Activated CD4-positive, CD25-positive, alpha-beta regulatory T cell treated with anti-CD3 and anti-CD28 coated beads, Interleukin-2, amount 50 U/mL, for 72 hours (primary cell): ENCODE measurements around the gene AKT1.
"Not testable (repeated sequence)": the region's sequence is repeated elsewhere in the genome, so short reads cannot be mapped to it uniquely, and the experiment has no call there.

Experiments used
- DNase-seq: peaks from one replicate; pipeline ENCODE4 v3.0.0; 2021

AKT1 gene

GRCh38 chr14:104818714-104819161, 23.2 kb upstream of the AKT1 start:
- no peak for DNase-seq

- no peak for DNase-seq
These were observed 22.6 kb upstream of the AKT1 start for GRCh38 chr14:104817930-104818713.

- no peak for DNase-seq
These were observed 21.0 kb upstream of the AKT1 start for GRCh38 chr14:104816616-104816884.

- DNase-seq, result not testable (repeated sequence)
These were observed 19.2 kb upstream of the AKT1 start for GRCh38 chr14:104814701-104815100.

GRCh38 chr14:104813286-104813685, 17.7 kb upstream of the AKT1 start:
- no peak for DNase-seq

DNA sequence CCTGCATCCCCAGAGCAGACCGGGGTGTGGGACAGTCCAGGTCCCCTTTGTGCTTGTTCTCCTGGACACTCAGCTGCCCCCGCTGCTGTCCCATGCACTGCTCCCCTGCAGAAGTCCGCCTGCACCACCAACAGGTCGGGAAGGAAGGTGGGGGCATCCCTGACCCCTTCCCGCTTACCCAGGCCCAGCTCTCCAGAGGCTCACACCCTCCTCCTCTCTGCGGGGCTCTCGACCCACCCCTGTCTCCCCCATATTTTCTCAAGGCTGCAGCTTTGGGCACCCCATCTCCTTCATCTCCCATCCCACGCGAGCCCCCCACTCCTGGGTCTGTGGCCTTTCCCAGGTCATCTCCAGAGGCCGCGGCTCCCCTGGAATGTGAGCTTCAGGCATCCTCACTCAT, 14.8 kb upstream of the AKT1 start:
- DNase-seq, result no peak

- no peak for DNase-seq
These were observed 12.9 kb upstream of the AKT1 start for GRCh38 chr14:104808456-104808855.

- DNase-seq, result no peak
These were observed 11.3 kb upstream of the AKT1 start for GRCh38 chr14:104806625-104807465.

DNA sequence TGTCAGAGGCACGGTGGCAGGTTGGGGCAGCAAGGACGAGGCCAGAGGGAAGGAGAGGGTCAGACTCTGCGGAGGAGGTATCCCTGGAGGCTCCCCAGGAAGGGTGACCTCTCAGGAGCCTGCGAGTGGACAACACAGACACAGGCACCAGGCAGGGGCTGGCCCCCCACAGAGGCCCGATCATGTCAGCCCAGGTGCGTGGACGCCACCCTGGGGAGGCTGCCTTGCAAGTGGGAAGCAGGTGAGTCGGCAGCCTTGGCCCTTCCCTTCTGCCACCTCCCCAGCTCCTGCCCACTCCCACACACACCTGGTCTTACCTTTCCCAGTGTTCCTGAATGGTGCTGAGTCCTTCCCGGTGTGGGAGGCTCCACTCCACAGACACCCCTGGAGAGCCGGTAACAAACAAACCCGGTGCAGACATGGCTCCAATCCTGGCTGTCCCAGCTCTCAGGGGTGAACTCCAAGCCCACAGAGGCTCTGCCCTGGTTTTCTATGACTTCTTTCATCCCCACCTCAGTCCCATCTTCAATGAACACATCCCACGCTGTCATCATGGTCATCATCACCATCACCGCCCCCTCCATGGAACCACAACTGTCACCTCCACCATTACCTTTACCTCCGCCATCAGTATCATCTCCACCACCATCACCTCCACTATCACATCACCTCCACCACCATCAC, 10.5 kb upstream of the AKT1 start:
- no peak for DNase-seq

DNA sequence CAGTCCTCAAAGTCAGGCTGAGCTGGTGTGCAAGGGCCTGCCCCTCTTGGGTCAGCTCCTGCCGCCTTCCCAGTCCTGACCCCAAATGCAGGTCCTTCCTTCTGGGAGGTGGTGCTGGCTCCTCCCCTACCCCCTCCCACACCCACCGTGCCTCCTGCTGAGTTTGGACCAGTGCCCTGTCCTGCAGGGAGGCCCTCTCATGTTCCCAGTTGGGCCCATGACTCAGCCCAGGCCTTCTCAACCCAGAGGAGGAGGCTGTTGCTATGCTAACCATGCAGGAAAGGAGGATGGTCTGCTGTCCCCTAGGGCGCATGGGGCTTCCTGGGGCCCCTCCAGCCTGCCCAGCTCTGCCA, 9.8 kb upstream of the AKT1 start:
- no peak for DNase-seq

DNA sequence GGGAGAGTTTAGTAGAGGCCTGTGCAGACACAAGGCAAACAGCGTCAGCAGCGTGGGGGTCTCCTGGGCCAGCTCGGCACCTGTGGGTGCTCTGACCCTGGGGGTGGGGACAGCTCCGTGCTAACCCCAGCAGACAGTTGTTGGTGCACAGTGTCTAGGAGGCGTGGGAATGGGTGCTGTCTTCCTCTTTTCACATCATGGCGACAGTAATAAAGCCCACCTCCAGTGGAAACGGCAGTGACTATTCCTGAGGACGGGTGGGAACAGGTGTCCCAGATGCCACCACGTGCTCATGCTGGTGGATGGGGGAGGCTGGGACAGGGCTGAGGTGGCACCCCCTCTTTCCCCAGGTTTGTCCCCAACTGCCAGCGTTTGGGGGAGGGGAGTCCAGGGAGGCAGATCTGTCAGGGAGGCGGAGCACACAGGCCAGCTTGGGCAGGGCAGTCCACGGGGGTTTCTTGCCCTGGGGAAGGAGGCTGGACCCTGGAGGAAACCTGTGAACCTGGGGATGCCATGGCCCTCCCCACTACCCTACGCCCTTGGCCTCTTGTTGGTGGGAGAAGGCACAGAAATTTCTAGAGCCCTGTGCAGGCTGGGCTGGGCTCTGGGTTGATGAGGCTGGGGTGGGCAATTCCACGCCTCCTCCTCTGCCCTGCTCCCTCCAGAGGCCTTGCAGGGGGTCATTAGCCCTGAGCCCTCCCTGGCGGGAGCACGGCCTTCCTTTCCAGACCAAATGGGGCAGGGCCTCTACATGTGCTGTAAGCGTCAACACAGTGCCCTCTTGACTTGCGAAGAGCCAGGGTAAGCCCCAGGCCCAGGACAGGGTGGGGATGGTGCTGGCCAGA, 9.2 kb upstream of the AKT1 start:
- DNase-seq, result no peak

DNA sequence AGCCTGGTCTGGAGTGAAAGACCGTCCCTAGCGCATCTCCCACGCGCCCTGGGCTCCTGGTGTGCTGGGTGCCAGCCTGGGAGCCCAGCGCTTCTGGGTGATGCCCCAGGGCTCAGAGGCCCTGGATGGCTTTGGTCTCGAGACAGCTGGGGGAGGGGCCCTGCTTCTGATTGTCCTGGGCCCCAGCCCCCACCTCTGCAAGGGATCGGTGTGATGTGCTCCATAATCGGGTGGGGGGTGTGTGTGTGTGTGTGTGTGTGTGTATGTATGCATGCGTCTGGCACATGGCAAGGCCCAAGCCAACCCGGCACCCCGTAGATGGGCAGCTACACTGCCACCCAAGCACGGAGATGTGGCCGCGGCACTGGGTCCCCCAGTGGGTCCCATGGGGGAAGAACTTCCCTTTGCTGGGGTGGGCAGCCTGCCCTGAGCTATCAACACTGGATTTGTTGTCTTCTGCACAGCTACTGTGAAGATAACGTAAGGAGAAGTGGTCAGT, 8.4 kb upstream of the AKT1 start:
- DNase-seq, result no peak

DNA sequence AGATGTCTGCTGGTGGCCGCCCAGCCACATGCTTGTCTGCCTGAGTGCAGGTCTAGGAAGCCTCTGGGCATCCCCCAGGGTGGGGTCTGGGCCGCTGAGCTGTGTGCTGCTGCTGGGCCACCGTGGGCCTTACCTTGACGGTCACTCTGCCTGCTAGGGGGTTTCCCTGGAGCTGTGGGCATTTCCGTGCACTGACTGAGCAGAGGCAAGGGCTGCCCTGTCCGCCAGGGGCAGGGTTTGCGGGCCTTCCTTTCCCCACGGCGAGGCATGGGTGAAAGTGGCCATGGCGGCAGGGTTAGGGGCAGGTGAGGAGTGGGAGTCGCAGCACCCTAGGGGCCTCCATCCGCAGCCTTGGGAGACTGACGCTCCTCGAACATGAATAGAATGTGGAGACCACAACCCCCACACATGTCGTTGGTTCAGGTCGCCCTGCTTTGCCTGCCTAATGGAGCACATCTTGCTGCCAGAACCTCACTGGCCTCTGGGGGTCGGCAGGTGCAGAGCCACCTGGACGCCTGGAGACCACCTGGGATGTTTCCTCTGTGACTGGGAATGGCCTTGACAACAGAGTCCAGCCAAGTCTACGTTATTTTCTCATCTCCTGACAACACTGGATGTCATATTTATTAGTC, 7.8 kb upstream of the AKT1 start:
- DNase-seq, result no peak

GRCh38 chr14:104802394-104803184, 7.0 kb upstream of the AKT1 start:
- DNase-seq, result no peak

DNA sequence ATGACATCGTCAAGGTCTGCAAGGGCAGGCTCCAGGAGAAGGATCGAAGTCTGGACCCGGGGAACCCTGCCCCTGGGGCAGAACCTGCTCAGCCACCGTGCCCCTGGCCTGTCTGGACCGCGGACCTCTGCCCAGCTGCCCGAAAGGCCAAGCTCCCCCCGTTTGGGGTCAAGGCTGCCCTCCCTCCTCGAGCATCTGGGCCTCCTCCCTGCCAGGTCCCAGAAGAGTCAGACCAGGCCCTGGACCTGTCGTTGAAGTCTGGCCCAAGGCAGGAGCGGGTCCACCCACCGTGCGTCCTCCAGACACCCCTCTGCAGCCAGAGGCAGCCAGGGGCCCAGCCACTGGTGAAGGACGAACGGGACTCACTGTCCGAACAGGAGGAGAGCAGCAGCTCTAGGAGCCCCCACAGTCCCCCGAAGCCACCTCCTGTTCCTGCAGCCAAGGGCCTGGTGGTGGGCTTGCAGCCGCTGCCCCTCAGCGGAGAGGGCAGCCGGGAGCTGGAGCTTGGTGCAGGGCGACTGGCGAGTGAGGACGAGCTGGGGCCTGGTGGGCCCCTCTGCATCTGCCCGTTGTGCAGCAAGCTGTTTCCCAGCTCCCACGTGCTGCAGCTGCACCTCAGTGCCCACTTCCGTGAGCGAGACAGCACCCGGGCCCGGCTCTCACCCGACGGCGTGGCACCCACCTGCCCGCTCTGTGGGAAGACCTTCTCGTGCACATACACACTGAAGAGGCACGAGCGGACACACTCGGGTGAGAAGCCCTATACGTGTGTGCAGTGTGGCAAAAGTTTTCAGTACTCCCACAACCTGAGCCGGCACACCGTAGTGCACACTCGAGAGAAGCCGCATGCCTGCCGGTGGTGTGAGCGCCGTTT, 6.2 kb upstream of the AKT1 start:
- no peak for DNase-seq

DNA sequence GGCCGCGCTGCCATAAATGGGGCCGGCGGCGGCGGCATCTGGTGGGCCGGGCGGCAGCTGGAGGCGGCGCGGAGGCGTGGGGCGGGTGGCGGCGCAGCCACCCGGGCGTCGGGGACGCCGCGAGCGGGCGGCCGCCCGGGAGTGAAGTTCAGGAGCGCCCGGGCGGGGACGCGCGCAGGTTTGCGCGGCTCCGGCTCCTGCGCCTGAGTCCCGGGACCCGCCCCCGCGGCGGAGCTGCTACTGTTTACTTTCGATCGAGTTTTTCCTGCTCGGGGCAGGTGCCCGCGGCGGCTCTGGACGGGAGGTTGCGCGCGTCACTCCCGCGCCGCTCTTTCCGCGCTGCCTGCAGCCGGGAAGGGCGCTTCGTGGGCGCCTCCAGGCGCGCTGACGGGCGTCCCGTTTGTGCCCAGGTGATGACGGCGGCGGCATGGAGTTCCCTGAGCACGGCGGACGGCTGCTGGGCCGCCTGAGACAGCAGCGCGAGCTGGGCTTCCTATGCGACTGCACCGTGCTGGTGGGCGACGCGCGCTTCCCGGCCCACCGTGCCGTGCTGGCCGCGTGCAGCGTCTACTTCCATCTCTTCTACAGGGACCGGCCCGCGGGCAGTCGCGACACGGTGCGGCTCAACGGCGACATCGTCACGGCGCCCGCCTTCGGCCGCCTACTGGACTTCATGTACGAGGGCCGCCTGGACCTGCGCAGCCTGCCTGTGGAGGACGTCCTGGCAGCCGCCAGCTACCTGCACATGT, 5.4 kb upstream of the AKT1 start, which contains the start of gene ZBTB42:
TSS of gene ZBTB42 (plus strand) at position 331 of the 749 bp plus-strand sequence. CDS start at position 428, 97 bp downstream.
- DNase-seq, result peak; percentile 65

- peak; percentile 74 for DNase-seq
These were observed 4.6 kb upstream of the AKT1 start for GRCh38 chr14:104800015-104800770.

DNA sequence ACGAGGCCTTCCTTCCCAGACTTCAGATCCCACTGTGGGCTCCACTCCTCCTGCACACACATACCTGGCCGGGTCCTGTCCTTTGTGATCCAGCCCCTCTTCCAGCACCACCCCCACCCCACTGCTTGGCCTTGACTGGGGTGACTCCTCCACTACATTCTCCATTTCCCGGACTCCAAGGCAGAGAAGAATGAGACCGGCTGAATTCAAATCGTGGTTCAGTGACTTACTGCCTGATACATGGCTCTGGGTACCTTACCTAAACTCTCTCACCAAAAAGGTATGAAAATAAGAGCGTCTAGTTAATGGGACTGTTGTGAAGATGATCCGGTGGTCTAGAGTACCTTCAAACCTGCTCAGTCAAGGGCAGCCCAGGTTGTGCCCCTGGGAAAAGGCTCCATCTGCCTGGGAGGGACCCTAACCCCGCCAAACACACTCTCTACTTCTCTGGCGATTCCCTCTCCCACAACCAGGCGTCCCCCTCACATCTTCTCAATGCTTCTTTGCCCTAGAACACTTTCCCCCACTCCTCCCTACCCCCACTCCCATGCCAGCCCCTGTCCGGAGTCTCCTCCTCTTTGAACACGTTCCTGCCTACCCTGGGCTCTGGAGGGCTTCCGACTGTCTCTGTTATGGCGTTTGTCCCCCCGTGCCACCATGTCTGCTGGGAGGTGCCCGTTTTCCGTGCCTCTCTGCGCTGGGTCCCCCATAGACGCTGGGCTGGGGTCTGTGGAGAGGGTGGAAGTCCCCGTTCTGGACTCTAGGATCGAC, 3.9 kb upstream of the AKT1 start:
- no peak for DNase-seq
